Endothelial cell of umbilical vein (primary cell): ENCODE results near the gene ABHD10. TPM values are rescaled to one million over a fixed set of nuclear protein-coding genes. Genes with fewer than 3 reads are reported as not detected.
A peak's percentile ranks its signal among the peaks of the same experiment; 100 is the strongest.

Experiments used
- BruUV-seq: library from RNA; stranded (reverse); fragments of 400-500 nt; replicated peaks from 2 replicates; lab custom pipeline; 2021; lab: Mats Ljungman, UMichigan
- CTCF ChIA-PET: fragments of 300-600, 350-600 bp; sonication (Branson Sonifier 250); formaldehyde crosslinking; loops from one replicate; lab custom pipeline; 2021; ENCODE audit warnings: antibody characterized with exemption, inconsistent platforms; lab: Charles Lee
- POLR2A ChIA-PET: fragments of 300-600, 350-600 bp; sonication (Branson Sonifier 250); formaldehyde crosslinking; loops from one replicate; lab custom pipeline; 2021; ENCODE audit warnings: antibody characterized with exemption, inconsistent platforms; lab: Charles Lee
- DNase-seq: peaks from one replicate; pipeline ENCODE4 v3.0.0-alpha.2; 2011; ENCODE audit warnings: low read depth, low spot score
- FAIRE-seq: peaks from 2 replicates; lab custom pipeline; 2011; peaks lifted over from hg19 to GRCh38; lab: Jason Lieb, UNC
- H2AFZ ChIP-seq: 2 replicates; pipeline ENCODE4 v1.6.0; 2012; ENCODE audit warnings: low read depth, low read length, control low read depth, inconsistent platforms
- H3K27ac ChIP-seq: 2 replicates; pipeline ENCODE4 v1.5.1; 2011; ENCODE audit warnings: low read depth, mild to moderate bottlenecking, control low read depth, low read length, moderate library complexity; ENCODE audit not compliant: insufficient read depth
- H3K27me3 ChIP-seq, 2 experiments: 2 replicates each; pipeline versions ENCODE4 v1.6.0 to v1.6.1; 2011; ENCODE audit warnings: low read length in 2 of 2, mixed read lengths in 1 of 2; ENCODE audit not compliant: control insufficient read depth in 2 of 2, insufficient read depth in 2 of 2
- H3K36me3 ChIP-seq, 2 experiments: 2 replicates in 1 of 2; 3 replicates in 1 of 2; pipeline ENCODE4 v1.5.1; 2011; ENCODE audit warnings: low read length in 2 of 2, mild to moderate bottlenecking in 1 of 2, moderate library complexity in 1 of 2; ENCODE audit not compliant: control insufficient read depth in 2 of 2, insufficient read depth in 2 of 2; ENCODE audit errors: extremely low read depth in 1 of 2
- H3K4me1 ChIP-seq: 3 replicates; pipeline ENCODE4 v1.5.1; 2011; ENCODE audit warnings: mild to moderate bottlenecking, low read length; ENCODE audit not compliant: control insufficient read depth, insufficient read depth; ENCODE audit errors: extremely low read depth
- H3K4me2 ChIP-seq: 2 replicates; pipeline ENCODE4 v1.6.1; 2011; ENCODE audit warnings: low read length, control low read depth, mixed read lengths; ENCODE audit not compliant: insufficient read depth
- H3K4me3 ChIP-seq, 3 experiments: fragments of 200-600 bp in 1 of 3; sonication (generic), shearing (Covaris generic) in 1 of 3; replicated peaks in 1 of 3; 2 replicates each; pipeline ENCODE4 v1.5.1; 2011 to 2016; ENCODE audit warnings: control low read depth in 3 of 3, low read length in 3 of 3, mild to moderate bottlenecking in 2 of 3, inconsistent platforms in 1 of 3, low read depth in 1 of 3, moderate library complexity in 1 of 3; ENCODE audit not compliant: insufficient read depth in 1 of 3
- H3K79me2 ChIP-seq: 2 replicates; pipeline ENCODE4 v1.6.0; 2012; ENCODE audit warnings: low read length, inconsistent platforms; ENCODE audit not compliant: control insufficient read depth, insufficient read depth
- H3K9ac ChIP-seq: replicated peaks from 2 replicates; pipeline ENCODE3; 2011; ENCODE audit warnings: low read length, control low read depth; ENCODE audit not compliant: insufficient read depth; ENCODE audit errors: extremely low read depth
- H3K9me1 ChIP-seq: replicated peaks from 3 replicates; pipeline ENCODE4 v1.6.0; 2011; ENCODE audit warnings: mild to moderate bottlenecking, low read length; ENCODE audit not compliant: control insufficient read depth, insufficient read depth; ENCODE audit errors: extremely low read depth
- H3K9me3 ChIP-seq: replicated peaks from 2 replicates; pipeline ENCODE4 v1.5.1; 2012; ENCODE audit warnings: low read length, inconsistent platforms; ENCODE audit not compliant: control insufficient read depth, insufficient read depth
- H4K20me1 ChIP-seq: replicated peaks from 2 replicates; pipeline ENCODE3; 2011; ENCODE audit warnings: mild to moderate bottlenecking, low read length; ENCODE audit not compliant: control insufficient read depth, insufficient read depth; ENCODE audit errors: extremely low read depth
- CTCF ChIP-seq, 2 donors: IDR thresholded peaks; 1 replicate in 1 of 2; 2 replicates in 1 of 2; pipeline ENCODE4 v1.5.1; 2011; ENCODE audit warnings: low read length in 2 of 2, mild to moderate bottlenecking in 2 of 2, moderate library complexity in 2 of 2, control low read depth in 1 of 2, inconsistent platforms in 1 of 2, low read depth in 1 of 2; ENCODE audit not compliant: insufficient read depth in 1 of 2; ENCODE audit errors: extremely low read depth in 1 of 2
- EZH2 ChIP-seq: IDR thresholded peaks from 2 replicates; pipeline ENCODE4 v1.6.1; 2012; ENCODE audit warnings: borderline replicate concordance, low read depth, mild to moderate bottlenecking, moderate library complexity, low read length, inconsistent platforms; ENCODE audit not compliant: severe bottlenecking
- FOS ChIP-seq: IDR thresholded peaks from 2 replicates; pipeline ENCODE4 v1.6.1; 2011; ENCODE audit warnings: mild to moderate bottlenecking, low read length, moderate library complexity, borderline replicate concordance; ENCODE audit not compliant: insufficient read depth
- GATA2 ChIP-seq: IDR thresholded peaks from 2 replicates; pipeline ENCODE4 v1.7.0; 2011; ENCODE audit warnings: low read depth, mild to moderate bottlenecking, moderate library complexity, mixed read lengths, low read length; ENCODE audit not compliant: insufficient read length, insufficient read depth
- JUN ChIP-seq: IDR thresholded peaks from 2 replicates; pipeline ENCODE4 v1.6.1; 2011; ENCODE audit warnings: borderline replicate concordance, low read depth; ENCODE audit not compliant: insufficient read length, insufficient read depth
- dilution Hi-C: fragments of 300-500 bp; cut with MboI; formaldehyde crosslinking; loops from one replicate; pipeline ENCODE4 v1.15.0; 2019; ENCODE audit warnings: low sequenced_read_pairs; ENCODE audit not compliant: extremely low pct_ligation_motif_present
- intact Hi-C: fragments of 100-400 bp; cut with micrococcal nuclease; formaldehyde crosslinking; loops from one replicate; pipeline ENCODE4 v1.10.0; 2022
- polyA plus RNA-seq, 4 experiments: library from polyadenylated mRNA; depleted of rRNA in 3 of 4; stranded (reverse) in 3 of 4; unstranded in 1 of 4; fragments of >200 nt; gene quantifications; 2 replicates each; pipeline versions ENCODE4 v1.2.1 to v1.2.3, GENCODE V29; 2011 to 2012; ENCODE audit warnings: missing spikeins in 1 of 4
- total RNA-seq: library from RNA; stranded (reverse); gene quantifications from 2 replicates; pipeline ENCODE4 v1.2.3, GENCODE V29; 2021

Gene ABHD10
- total and polyA plus RNA-seq, 2 donors (not counting 3 experiments of a cell fraction or from before 2014, with no cell fraction given) = 10.0 to 37.0 TPM

- ChIA-PET CTCF (no interaction called here), POLR2A (no interaction called here)
- Histone ChIP-seq H3K27me3 (no peaks in the 10 kb centered on the region), H3K9me1 (no peaks in the 10 kb centered on the region), H3K36me3 (peaks cover 6 to 11% of the 10 kb centered on the region in 2 experiments), H3K27ac (peak overlapping the region; percentile 32), H3K9me3 (no peaks in the 10 kb centered on the region), H3K4me1 (peaks cover 24% of the 10 kb centered on the region), H3K4me2 (peak overlapping the region; percentile 36), H2AFZ (no peak overlapping the region), H3K4me3 (no peak overlapping the region), H4K20me1 (no peaks in the 10 kb centered on the region), H3K9ac (no peak overlapping the region), H3K79me2 (peaks cover 2% of the 10 kb centered on the region)
- no peak for DNase-seq
- FAIRE-seq = no peak
- dilution Hi-C loops = no loop called here
- TF ChIP-seq CTCF (IDR thresholded peaks at IDR 0.05; ENCODE audit: extremely low read depth in 1 of 2, insufficient read depth in 1 of 2, low read depth in 1 of 2, low read length in 2 of 2) = no peak
- peak; percentile 28 for TF ChIP-seq FOS
- peak; percentile 4 for TF ChIP-seq JUN
- BruUV-seq = no TSS peak
- intact Hi-C loops = no loop called here
Observed at GRCh38 chr3:111943533-111943932, 35.3 kb upstream of the ABHD10 start.

- intact Hi-C loops = no loop called here
- H3K9me3 ChIP-seq = no peaks in the 10 kb centered on the region
- no peak overlapping the region for H3K27ac ChIP-seq
- ChIA-PET CTCF (no interaction called here), POLR2A (no interaction called here)
- no peaks in the 10 kb centered on the region for H3K79me2 ChIP-seq
- no peaks in the 10 kb centered on the region for H3K27me3 ChIP-seq
- DNase-seq (no peak), FAIRE-seq (no peak)
- no peak overlapping the region for H3K4me2 ChIP-seq
- no TSS peak for BruUV-seq
- no peak overlapping the region for H3K9ac ChIP-seq
- H3K4me1 ChIP-seq = peaks cover 24% of the 10 kb centered on the region
- peak; percentile 35 for TF ChIP-seq JUN
- no peak for TF ChIP-seq EZH2
- TF ChIP-seq GATA2 = no peak
- peaks cover 3 to 15% of the 10 kb centered on the region in 2 experiments for H3K36me3 ChIP-seq
- H3K4me3 ChIP-seq = no peak overlapping the region
- dilution Hi-C loops = no loop called here
- no peak overlapping the region for H2AFZ ChIP-seq
- H3K9me1 ChIP-seq = no peaks in the 10 kb centered on the region
- H4K20me1 ChIP-seq = no peaks in the 10 kb centered on the region
Observed at GRCh38 chr3:111944372-111944771, 34.5 kb upstream of the ABHD10 start.
